HepG2 (cell line): ENCODE measurements around the gene ATN1. TPM values are rescaled to one million over a fixed set of nuclear protein-coding genes. Genes with fewer than 3 reads are reported as not detected.

Experiments
- AGO2 ChIP-seq: fragments of 200-400 bp; formaldehyde crosslinking; optimal IDR thresholded peaks from 2 replicates; pipeline ENCODE3; 2017; ENCODE audit warnings: mild to moderate bottlenecking, low read depth, low read length, moderate library complexity
- ASH2L ChIP-seq: fragments of 300-600, 200-600 bp; sonication (generic); IDR thresholded peaks from 2 replicates; pipeline ENCODE4 v1.7.0; 2017; ENCODE audit warnings: low read depth, mild to moderate bottlenecking, moderate library complexity, mixed read lengths, low read length; ENCODE audit not compliant: insufficient read length
- ETV5 ChIP-seq: IDR thresholded peaks from 2 replicates; pipeline ENCODE4 v1.6.1; 2018; ENCODE audit warnings: missing biosample characterization, missing genetic modification reagents, inconsistent platforms, borderline replicate concordance
- FOXK1 ChIP-seq: sonication (generic); formaldehyde crosslinking; IDR thresholded peaks from 2 replicates; pipeline ENCODE4 v1.4.0; 2020; ENCODE audit warnings: low read depth, missing genetic modification reagents, borderline replicate concordance
- HDAC1 ChIP-seq: sonication (generic); formaldehyde crosslinking; IDR thresholded peaks from 2 replicates; pipeline ENCODE4 v1.5.1; 2020; ENCODE audit warnings: mild to moderate bottlenecking, missing genetic modification reagents
- HOXA3 ChIP-seq: sonication (generic); formaldehyde crosslinking; IDR thresholded peaks from 2 replicates; pipeline ENCODE4 v1.5.0; 2020; ENCODE audit warnings: missing genetic modification reagents
- KAT8 ChIP-seq: IDR thresholded peaks from 2 replicates; pipeline ENCODE4 v1.6.1; 2016; ENCODE audit warnings: missing genetic modification reagents, missing compliant biosample characterization
- LCORL ChIP-seq, 2 experiments: fragments of 450-650 bp in 1 of 2; sonication (generic) in 1 of 2; formaldehyde crosslinking in 1 of 2; IDR thresholded peaks; 2 replicates each; pipeline versions ENCODE4 v1.5.0 to v1.6.1; 2017 to 2020; ENCODE audit warnings: antibody characterized with exemption in 1 of 2, missing genetic modification reagents in 1 of 2
- MAFG ChIP-seq: sonication (generic); formaldehyde crosslinking; IDR thresholded peaks from 2 replicates; pipeline ENCODE4 v1.5.1; 2020; ENCODE audit warnings: mild to moderate bottlenecking, missing genetic modification reagents
- MXI1 ChIP-seq: IDR thresholded peaks from 3 replicates; pipeline ENCODE4 v1.6.1; 2012; ENCODE audit warnings: low read depth, low read length, inconsistent platforms, borderline replicate concordance
- PTBP1 ChIP-seq: fragments of 200-400 bp; formaldehyde crosslinking; IDR thresholded peaks from 2 replicates; pipeline ENCODE4 v1.6.1; 2018; ENCODE audit warnings: low read length, low read depth; ENCODE audit not compliant: poor library complexity, severe bottlenecking
- TFDP2 ChIP-seq: sonication (generic); formaldehyde crosslinking; IDR thresholded peaks from 2 replicates; pipeline ENCODE4 v1.4.0; 2020; ENCODE audit warnings: missing genetic modification reagents
- TGIF2 ChIP-seq: IDR thresholded peaks from 2 replicates; pipeline ENCODE4 v1.6.1; 2016; ENCODE audit warnings: control low read depth, missing compliant biosample characterization
- ZNF512B ChIP-seq: sonication (generic); formaldehyde crosslinking; IDR thresholded peaks from 2 replicates; pipeline ENCODE4 v1.5.1; 2020; ENCODE audit warnings: missing genetic modification reagents, mild to moderate bottlenecking, borderline replicate concordance
- ZNF704 ChIP-seq: sonication (generic); formaldehyde crosslinking; IDR thresholded peaks from 2 replicates; pipeline ENCODE4 v1.8.1; 2023; ENCODE audit warnings: mild to moderate bottlenecking, inconsistent platforms, moderate library complexity, missing genetic modification reagents, borderline replicate concordance
- ZNF841 ChIP-seq: sonication (generic); formaldehyde crosslinking; IDR thresholded peaks from 2 replicates; pipeline ENCODE4 v1.8.1; 2023; ENCODE audit warnings: missing genetic modification reagents, borderline replicate concordance
- polyA plus RNA-seq, 8 experiments: library from polyadenylated mRNA; depleted of rRNA in 3 of 8; stranded (reverse) in 7 of 8; unstranded in 1 of 8; fragments of >200 nt; fragmentation: Illumina TruSeq in 4 of 8; extraction: Trizol in 4 of 8; gene quantifications; 2 replicates each; pipeline versions ENCODE4 v1.2.1 to v1.2.3, GENCODE V29; 2011 to 2016; ENCODE audit warnings: low read depth in 4 of 8, missing spikeins in 1 of 8, mixed read lengths in 1 of 8; ENCODE audit not compliant: insufficient read depth in 1 of 8
- total RNA-seq, 5 experiments: library from RNA; depleted of rRNA; stranded (reverse); fragments of >200 nt; fragmentation: Illumina TruSeq; extraction: Trizol; gene quantifications; 2 replicates each; pipeline ENCODE4 v1.2.3, GENCODE V29; 2016; ENCODE audit warnings: low read depth in 1 of 5
- TF ChIP-seq, protein P1 (sequence below): IDR thresholded peaks from 2 replicates; pipeline ENCODE4 v1.6.1; 2016; ENCODE audit warnings: missing genetic modification reagents, missing compliant biosample characterization
- TF ChIP-seq, protein P2 (sequence below): IDR thresholded peaks from 2 replicates; pipeline ENCODE4 v1.6.1; 2018; ENCODE audit warnings: missing genetic modification reagents
- TF ChIP-seq, protein P3 (sequence below): sonication (generic); formaldehyde crosslinking; conservative IDR thresholded peaks from 2 replicates; pipeline ENCODE4 v1.8.0; 2022; ENCODE audit warnings: mild to moderate bottlenecking, moderate library complexity, missing genetic modification reagents

Gene ATN1
- total and polyA plus RNA-seq, 2 of the 13 experiments (the other 11 are each of a cell fraction or from before 2014, with no cell fraction given): 2.1 to 8.6 TPM

DNA sequence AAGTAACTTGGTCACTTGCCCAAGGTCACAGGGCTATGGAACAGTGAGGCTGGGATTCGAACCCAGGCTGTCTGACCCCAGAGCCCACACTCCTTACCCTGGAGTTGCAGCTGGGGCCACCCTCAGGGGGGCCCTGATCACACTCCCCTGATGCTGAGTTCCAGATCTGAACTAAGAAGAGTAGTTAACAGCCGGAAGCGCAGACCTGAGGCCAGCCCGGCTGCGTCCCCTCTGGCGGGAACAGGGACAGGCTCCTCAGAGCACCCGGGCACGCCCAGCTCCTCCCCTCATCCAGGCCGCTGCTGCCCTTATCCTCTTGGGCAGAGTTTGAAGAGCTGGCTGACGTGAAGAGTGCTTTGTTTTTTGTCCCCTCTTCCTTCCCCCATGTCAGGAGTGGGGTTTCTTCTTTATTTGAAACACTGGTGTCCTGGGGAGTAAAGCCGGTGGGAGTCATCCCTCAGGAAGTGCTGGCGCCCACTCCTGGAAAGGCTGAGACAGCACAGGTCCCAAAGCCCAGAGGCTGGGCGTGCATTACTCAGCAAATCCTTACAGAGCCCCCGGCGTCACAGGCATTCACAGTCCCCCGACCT lies 34.0 kb downstream of the ATN1 start (continued):
- 0 out of 2 replicates have a peak, but pooled peaks have one; percentile 73 for TF ChIP-seq ZNF704 (CRISPR knock-in tag)
- peak; percentile 40; the same call in 1 of the 3 replicates for TF ChIP-seq MXI1
- TF ChIP-seq KAT8 (CRISPR knock-in tag): peak; percentile 62; the same call in 1 of the 2 replicates
- peak; percentile 5; the same call in 1 of the 2 replicates for TF ChIP-seq HOXA3 (CRISPR knock-in tag)
- TF ChIP-seq AGO2: no peak
- TF ChIP-seq HDAC1 (CRISPR knock-in tag): peak; percentile 15; the same call in 1 of the 2 replicates
- TF ChIP-seq, protein P1, sequence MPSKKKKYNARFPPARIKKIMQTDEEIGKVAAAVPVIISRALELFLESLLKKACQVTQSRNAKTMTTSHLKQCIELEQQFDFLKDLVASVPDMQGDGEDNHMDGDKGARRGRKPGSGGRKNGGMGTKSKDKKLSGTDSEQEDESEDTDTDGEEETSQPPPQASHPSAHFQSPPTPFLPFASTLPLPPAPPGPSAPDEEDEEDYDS (CRISPR knock-in tag): 0 out of 2 replicates have a peak, but pooled peaks have one; percentile 21
- no peak for TF ChIP-seq LCORL (IDR thresholded peaks at IDR 0.05)
- 0 out of 2 replicates have a peak, but pooled peaks have one; percentile 21 for TF ChIP-seq LCORL (CRISPR knock-in tag; IDR thresholded peaks at IDR 0.05)
- TF ChIP-seq, protein P2, sequence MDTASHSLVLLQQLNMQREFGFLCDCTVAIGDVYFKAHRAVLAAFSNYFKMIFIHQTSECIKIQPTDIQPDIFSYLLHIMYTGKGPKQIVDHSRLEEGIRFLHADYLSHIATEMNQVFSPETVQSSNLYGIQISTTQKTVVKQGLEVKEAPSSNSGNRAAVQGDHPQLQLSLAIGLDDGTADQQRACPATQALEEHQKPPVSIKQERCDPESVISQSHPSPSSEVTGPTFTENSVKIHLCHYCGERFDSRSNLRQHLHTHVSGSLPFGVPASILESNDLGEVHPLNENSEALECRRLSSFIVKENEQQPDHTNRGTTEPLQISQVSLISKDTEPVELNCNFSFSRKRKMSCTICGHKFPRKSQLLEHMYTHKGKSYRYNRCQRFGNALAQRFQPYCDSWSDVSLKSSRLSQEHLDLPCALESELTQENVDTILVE (CRISPR knock-in tag): 0 out of 2 replicates have a peak, but pooled peaks have one; percentile 36
- no peak for TF ChIP-seq FOXK1 (CRISPR knock-in tag)
- TF ChIP-seq PTBP1: no peak
- no peak for TF ChIP-seq ZNF841 (CRISPR knock-in tag)
- TF ChIP-seq ZNF512B (CRISPR knock-in tag): no peak
- peak; percentile 83; the same call in 1 of the 2 replicates for TF ChIP-seq ETV5 (CRISPR knock-in tag)
- 0 out of 2 replicates have a peak, but pooled peaks have one; percentile 28 for TF ChIP-seq TGIF2 (CRISPR knock-in tag)
- TF ChIP-seq, protein P3, sequence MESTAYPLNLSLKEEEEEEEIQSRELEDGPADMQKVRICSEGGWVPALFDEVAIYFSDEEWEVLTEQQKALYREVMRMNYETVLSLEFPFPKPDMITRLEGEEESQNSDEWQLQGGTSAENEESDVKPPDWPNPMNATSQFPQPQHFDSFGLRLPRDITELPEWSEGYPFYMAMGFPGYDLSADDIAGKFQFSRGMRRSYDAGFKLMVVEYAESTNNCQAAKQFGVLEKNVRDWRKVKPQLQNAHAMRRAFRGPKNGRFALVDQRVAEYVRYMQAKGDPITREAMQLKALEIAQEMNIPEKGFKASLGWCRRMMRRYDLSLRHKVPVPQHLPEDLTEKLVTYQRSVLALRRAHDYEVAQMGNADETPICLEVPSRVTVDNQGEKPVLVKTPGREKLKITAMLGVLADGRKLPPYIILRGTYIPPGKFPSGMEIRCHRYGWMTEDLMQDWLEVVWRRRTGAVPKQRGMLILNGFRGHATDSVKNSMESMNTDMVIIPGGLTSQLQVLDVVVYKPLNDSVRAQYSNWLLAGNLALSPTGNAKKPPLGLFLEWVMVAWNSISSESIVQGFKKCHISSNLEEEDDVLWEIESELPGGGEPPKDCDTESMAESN (CRISPR knock-in tag): peak; percentile 45; the same call in 1 of the 2 replicates
- peak; percentile 93 for TF ChIP-seq MAFG (CRISPR knock-in tag)
- peak; percentile 49 for TF ChIP-seq ASH2L
- TF ChIP-seq TFDP2 (CRISPR knock-in tag): peak; percentile 13; the same call in 1 of the 2 replicates
